ENCODE measurements around the gene BIK. TPM values are rescaled to one million over a fixed set of nuclear protein-coding genes. Genes with fewer than 3 reads are reported as not detected.
"Not testable (repeated sequence)": the region's sequence is repeated elsewhere in the genome, so short reads cannot be mapped to it uniquely, and the experiment has no call there.

BIK gene
- total and polyA plus RNA-seq, 2 experiments from 2014 or later = 9.6 to 9.8 TPM

- H3K9me2 ChIP-seq (ENCODE audit: insufficient read depth); ATAC-seq; H3K4me3 ChIP-seq; H3K4me1 ChIP-seq (ENCODE audit: insufficient read depth); H3K4me2 ChIP-seq; H3K27ac Mint-ChIP-seq; H3K9me3 Mint-ChIP-seq; H3K4me1 Mint-ChIP-seq; H3F3A ChIP-seq (replicated peaks; ENCODE audit: low read depth); H3K36me3 ChIP-seq (ENCODE audit: insufficient read depth); H3K4me3 Mint-ChIP-seq; H3K79me2 ChIP-seq (replicated peaks; ENCODE audit: insufficient read depth); H3K36me3 Mint-ChIP-seq (ENCODE audit: low read depth); H3K27ac ChIP-seq (ENCODE audit: low read depth); DNase-seq (ENCODE audit: low spot score); H4K20me1 ChIP-seq (replicated peaks; ENCODE audit: insufficient read depth); H2AFZ ChIP-seq: not testable (repeated sequence)
- peaks cover 16% of the 10 kb centered on the region for H3K27me3 Mint-ChIP-seq (ENCODE audit: insufficient read depth, low read depth, poor library complexity)
- peaks cover 13% of the 10 kb centered on the region for H3K27me3 ChIP-seq (ENCODE audit: insufficient read depth)
These were observed 6.4 kb upstream of the BIK start for GRCh38 chr22:43104056-43104625.

DNA sequence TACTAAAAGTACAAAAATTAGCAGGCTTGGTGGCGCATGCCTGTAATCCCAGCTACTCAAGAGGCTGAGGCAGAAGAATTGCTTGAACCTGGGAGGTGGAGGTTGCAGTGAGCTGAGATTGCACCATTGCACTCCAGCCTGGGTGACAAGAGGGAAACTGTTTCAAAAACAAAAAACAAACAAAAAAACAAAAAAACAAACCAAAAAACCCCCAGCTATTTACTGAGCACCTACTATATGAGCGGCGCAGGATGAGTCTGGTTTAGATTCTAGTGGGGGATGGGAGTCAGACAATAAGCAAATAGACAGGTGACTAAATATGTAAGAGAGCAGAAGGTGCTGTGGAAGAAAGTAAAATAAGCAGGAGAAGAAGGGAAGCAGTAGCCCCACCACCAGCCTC lies 5.6 kb upstream of the BIK start:
- H2AFZ ChIP-seq; H3K9me3 Mint-ChIP-seq; H3K4me1 ChIP-seq (ENCODE audit: insufficient read depth); H3K4me1 Mint-ChIP-seq; H4K20me1 ChIP-seq (replicated peaks; ENCODE audit: insufficient read depth); H3K4me2 ChIP-seq; H3K27ac Mint-ChIP-seq; H3K9me2 ChIP-seq (ENCODE audit: insufficient read depth); H3F3A ChIP-seq (replicated peaks; ENCODE audit: low read depth); H3K36me3 Mint-ChIP-seq (ENCODE audit: low read depth); H3K4me3 ChIP-seq; H3K79me2 ChIP-seq (replicated peaks; ENCODE audit: insufficient read depth); H3K27ac ChIP-seq (ENCODE audit: low read depth); ATAC-seq; H3K4me3 Mint-ChIP-seq; H3K36me3 ChIP-seq (ENCODE audit: insufficient read depth); DNase-seq (ENCODE audit: low spot score): not testable (repeated sequence)
- H3K27me3 Mint-ChIP-seq (ENCODE audit: insufficient read depth, low read depth, poor library complexity) = peaks cover 21% of the 10 kb centered on the region
- H3K27me3 ChIP-seq (ENCODE audit: insufficient read depth) = peaks cover 20% of the 10 kb centered on the region

DNA sequence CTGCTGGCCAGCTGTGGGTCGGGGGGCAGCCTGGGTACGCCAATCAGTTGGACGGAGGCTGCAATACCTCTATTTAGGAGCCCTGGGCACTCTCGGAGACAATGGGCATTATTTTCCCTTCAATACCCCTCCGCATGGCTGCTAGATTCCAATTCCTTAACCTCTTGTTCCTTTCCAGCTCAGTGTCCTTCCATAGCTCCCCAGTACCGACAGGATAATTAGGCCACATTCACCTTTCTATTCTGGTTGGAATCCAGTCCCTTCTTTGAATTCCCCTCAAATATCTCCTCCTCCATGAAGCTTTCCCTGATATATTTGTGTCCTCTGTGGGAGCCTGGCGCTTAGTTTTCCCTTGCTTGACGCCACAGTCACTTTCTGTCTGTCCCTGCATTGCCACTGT lies 4.2 kb upstream of the BIK start:
- H3K36me3 Mint-ChIP-seq (ENCODE audit: low read depth) = no peaks in the 10 kb centered on the region
- peaks cover 3% of the 10 kb centered on the region; the same call in 2 of the 3 replicates for H3K4me1 Mint-ChIP-seq
- H3K27me3 Mint-ChIP-seq (ENCODE audit: insufficient read depth, low read depth, poor library complexity) = peaks cover 29% of the 10 kb centered on the region
- Histone ChIP-seq H3K9me2 (ENCODE audit: insufficient read depth) (no peaks in the 10 kb centered on the region), H3K79me2 (replicated peaks; ENCODE audit: insufficient read depth) (no peaks in the 10 kb centered on the region), H3K27ac (ENCODE audit: low read depth) (no peak overlapping the region), H3K4me1 (ENCODE audit: insufficient read depth) (peaks cover 3% of the 10 kb centered on the region; the same call in 1 of the 2 replicates), H3K27me3 (ENCODE audit: insufficient read depth) (peaks cover 31% of the 10 kb centered on the region), H3K36me3 (ENCODE audit: insufficient read depth) (no peaks in the 10 kb centered on the region; the same call in 1 of the 2 replicates), H3K4me2 (no peak overlapping the region), H4K20me1 (replicated peaks; ENCODE audit: insufficient read depth) (no peaks in the 10 kb centered on the region; the same call in 1 of the 2 replicates), H3K4me3 (no peak overlapping the region), H3F3A (replicated peaks; ENCODE audit: low read depth) (peaks cover 4% of the 10 kb centered on the region; the same call in 1 of the 2 replicates), H2AFZ (no peak overlapping the region)
- H3K4me3 Mint-ChIP-seq = no peak overlapping the region
- ATAC-seq (no peak), DNase-seq (ENCODE audit: low spot score) (no peak)
- no peaks in the 10 kb centered on the region for H3K9me3 Mint-ChIP-seq
- no peak overlapping the region for H3K27ac Mint-ChIP-seq
- TF ChIP-seq, protein P1, sequence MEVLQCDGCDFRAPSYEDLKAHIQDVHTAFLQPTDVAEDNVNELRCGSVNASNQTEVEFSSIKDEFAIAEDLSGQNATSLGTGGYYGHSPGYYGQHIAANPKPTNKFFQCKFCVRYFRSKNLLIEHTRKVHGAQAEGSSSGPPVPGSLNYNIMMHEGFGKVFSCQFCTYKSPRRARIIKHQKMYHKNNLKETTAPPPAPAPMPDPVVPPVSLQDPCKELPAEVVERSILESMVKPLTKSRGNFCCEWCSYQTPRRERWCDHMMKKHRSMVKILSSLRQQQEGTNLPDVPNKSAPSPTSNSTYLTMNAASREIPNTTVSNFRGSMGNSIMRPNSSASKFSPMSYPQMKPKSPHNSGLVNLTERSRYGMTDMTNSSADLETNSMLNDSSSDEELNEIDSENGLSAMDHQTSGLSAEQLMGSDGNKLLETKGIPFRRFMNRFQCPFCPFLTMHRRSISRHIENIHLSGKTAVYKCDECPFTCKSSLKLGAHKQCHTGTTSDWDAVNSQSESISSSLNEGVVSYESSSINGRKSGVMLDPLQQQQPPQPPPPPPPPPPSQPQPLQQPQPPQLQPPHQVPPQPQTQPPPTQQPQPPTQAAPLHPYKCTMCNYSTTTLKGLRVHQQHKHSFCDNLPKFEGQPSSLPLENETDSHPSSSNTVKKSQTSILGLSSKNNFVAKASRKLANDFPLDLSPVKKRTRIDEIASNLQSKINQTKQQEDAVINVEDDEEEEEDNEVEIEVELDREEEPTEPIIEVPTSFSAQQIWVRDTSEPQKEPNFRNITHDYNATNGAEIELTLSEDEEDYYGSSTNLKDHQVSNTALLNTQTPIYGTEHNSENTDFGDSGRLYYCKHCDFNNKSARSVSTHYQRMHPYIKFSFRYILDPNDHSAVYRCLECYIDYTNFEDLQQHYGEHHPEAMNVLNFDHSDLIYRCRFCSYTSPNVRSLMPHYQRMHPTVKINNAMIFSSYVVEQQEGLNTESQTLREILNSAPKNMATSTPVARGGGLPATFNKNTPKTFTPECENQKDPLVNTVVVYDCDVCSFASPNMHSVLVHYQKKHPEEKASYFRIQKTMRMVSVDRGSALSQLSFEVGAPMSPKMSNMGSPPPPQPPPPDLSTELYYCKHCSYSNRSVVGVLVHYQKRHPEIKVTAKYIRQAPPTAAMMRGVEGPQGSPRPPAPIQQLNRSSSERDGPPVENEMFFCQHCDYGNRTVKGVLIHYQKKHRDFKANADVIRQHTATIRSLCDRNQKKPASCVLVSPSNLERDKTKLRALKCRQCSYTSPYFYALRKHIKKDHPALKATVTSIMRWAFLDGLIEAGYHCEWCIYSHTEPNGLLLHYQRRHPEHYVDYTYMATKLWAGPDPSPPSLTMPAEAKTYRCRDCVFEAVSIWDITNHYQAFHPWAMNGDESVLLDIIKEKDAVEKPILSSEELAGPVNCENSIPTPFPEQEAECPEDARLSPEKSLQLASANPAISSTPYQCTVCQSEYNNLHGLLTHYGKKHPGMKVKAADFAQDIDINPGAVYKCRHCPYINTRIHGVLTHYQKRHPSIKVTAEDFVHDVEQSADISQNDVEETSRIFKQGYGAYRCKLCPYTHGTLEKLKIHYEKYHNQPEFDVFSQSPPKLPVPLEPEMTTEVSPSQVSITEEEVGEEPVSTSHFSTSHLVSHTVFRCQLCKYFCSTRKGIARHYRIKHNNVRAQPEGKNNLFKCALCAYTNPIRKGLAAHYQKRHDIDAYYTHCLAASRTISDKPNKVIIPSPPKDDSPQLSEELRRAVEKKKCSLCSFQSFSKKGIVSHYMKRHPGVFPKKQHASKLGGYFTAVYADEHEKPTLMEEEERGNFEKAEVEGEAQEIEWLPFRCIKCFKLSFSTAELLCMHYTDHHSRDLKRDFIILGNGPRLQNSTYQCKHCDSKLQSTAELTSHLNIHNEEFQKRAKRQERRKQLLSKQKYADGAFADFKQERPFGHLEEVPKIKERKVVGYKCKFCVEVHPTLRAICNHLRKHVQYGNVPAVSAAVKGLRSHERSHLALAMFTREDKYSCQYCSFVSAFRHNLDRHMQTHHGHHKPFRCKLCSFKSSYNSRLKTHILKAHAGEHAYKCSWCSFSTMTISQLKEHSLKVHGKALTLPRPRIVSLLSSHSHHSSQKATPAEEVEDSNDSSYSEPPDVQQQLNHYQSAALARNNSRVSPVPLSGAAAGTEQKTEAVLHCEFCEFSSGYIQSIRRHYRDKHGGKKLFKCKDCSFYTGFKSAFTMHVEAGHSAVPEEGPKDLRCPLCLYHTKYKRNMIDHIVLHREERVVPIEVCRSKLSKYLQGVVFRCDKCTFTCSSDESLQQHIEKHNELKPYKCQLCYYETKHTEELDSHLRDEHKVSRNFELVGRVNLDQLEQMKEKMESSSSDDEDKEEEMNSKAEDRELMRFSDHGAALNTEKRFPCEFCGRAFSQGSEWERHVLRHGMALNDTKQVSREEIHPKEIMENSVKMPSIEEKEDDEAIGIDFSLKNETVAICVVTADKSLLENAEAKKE (CRISPR knock-in tag; IDR thresholded peaks at IDR 0.05) = no peak
- no peak for TF ChIP-seq NANOG (IDR thresholded peaks at IDR 0.05; ENCODE audit: borderline replicate concordance)
- TF ChIP-seq, protein P2, sequence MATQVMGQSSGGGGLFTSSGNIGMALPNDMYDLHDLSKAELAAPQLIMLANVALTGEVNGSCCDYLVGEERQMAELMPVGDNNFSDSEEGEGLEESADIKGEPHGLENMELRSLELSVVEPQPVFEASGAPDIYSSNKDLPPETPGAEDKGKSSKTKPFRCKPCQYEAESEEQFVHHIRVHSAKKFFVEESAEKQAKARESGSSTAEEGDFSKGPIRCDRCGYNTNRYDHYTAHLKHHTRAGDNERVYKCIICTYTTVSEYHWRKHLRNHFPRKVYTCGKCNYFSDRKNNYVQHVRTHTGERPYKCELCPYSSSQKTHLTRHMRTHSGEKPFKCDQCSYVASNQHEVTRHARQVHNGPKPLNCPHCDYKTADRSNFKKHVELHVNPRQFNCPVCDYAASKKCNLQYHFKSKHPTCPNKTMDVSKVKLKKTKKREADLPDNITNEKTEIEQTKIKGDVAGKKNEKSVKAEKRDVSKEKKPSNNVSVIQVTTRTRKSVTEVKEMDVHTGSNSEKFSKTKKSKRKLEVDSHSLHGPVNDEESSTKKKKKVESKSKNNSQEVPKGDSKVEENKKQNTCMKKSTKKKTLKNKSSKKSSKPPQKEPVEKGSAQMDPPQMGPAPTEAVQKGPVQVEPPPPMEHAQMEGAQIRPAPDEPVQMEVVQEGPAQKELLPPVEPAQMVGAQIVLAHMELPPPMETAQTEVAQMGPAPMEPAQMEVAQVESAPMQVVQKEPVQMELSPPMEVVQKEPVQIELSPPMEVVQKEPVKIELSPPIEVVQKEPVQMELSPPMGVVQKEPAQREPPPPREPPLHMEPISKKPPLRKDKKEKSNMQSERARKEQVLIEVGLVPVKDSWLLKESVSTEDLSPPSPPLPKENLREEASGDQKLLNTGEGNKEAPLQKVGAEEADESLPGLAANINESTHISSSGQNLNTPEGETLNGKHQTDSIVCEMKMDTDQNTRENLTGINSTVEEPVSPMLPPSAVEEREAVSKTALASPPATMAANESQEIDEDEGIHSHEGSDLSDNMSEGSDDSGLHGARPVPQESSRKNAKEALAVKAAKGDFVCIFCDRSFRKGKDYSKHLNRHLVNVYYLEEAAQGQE (IDR thresholded peaks at IDR 0.05; ENCODE audit: unreplicated experiment) = no peak
- no peak for TF ChIP-seq EZH2phosphoT487 (IDR thresholded peaks at IDR 0.05; ENCODE audit: unreplicated experiment)
- TF ChIP-seq, protein P3, sequence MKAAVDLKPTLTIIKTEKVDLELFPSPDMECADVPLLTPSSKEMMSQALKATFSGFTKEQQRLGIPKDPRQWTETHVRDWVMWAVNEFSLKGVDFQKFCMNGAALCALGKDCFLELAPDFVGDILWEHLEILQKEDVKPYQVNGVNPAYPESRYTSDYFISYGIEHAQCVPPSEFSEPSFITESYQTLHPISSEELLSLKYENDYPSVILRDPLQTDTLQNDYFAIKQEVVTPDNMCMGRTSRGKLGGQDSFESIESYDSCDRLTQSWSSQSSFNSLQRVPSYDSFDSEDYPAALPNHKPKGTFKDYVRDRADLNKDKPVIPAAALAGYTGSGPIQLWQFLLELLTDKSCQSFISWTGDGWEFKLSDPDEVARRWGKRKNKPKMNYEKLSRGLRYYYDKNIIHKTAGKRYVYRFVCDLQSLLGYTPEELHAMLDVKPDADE (IDR thresholded peaks at IDR 0.05) = no peak
